ENCODE results near the gene MGAT3.

DNA sequence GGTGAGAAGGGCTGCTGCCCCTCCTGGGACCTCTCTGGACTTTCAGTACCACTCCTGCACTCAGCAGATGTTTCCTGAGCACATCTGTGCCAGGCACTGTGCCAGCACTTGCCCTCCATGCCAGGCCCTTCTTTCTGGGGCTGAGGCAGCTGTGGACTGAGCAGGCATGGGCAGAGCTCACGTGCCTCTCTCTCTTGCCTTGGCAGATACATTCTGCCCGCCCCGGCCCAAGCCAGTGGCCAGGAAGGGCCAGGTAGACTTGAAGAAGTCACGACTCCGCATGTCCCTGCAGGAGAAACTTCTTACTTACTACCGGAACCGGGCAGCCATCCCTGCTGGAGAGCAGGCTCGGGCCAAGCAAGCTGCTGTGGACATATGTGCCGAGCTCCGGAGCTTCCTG lies 55.2 kb downstream of the MGAT3 start:
- TF ChIP-seq POLR2A (IDR thresholded peaks at IDR 0.05) = no peak
- TF ChIP-seq, protein P1, sequence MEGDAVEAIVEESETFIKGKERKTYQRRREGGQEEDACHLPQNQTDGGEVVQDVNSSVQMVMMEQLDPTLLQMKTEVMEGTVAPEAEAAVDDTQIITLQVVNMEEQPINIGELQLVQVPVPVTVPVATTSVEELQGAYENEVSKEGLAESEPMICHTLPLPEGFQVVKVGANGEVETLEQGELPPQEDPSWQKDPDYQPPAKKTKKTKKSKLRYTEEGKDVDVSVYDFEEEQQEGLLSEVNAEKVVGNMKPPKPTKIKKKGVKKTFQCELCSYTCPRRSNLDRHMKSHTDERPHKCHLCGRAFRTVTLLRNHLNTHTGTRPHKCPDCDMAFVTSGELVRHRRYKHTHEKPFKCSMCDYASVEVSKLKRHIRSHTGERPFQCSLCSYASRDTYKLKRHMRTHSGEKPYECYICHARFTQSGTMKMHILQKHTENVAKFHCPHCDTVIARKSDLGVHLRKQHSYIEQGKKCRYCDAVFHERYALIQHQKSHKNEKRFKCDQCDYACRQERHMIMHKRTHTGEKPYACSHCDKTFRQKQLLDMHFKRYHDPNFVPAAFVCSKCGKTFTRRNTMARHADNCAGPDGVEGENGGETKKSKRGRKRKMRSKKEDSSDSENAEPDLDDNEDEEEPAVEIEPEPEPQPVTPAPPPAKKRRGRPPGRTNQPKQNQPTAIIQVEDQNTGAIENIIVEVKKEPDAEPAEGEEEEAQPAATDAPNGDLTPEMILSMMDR (IDR thresholded peaks at IDR 0.05) = no peak
